ENCODE results near the gene PPEF2. TPM values are rescaled to one million over a fixed set of nuclear protein-coding genes. Genes with fewer than 3 reads are reported as not detected.

Gene PPEF2
- total RNA-seq, 1 donor from 2014 or later, result not detected

DNA sequence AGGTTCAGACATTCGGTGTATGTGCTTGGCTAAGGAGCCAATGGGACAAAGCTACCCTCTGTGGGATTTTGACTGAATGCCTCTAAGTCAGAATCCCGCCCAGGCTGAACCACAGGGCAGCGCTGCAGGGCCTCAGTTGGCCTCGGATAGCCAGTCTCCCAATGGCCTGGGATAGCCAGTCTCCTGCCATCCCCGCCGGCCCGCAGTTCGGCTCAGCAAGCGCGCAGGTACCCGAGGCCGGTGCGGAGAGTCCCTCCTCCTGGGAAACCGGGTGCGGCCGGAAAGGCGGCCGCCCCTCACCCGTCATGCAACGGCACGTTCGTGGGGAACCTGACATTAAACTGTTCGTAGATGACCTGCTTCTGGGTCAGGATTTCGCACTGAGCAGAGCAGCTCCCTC lies 16.1 kb downstream of the PPEF2 start:
- no peaks in the 10 kb centered on the region for H3K4me1 ChIP-seq
- intact Hi-C loops (cut with DNase I), result no loop called here
- no peaks in the 10 kb centered on the region for H3K9me3 ChIP-seq
- no peaks in the 10 kb centered on the region for H3K36me3 ChIP-seq
- TF ChIP-seq POLR2A (IDR thresholded peaks at IDR 0.05) (no peak), POLR2AphosphoS5 (IDR thresholded peaks at IDR 0.05; ENCODE audit: insufficient read depth in 1 of 2, low read depth in 1 of 2) (no peak)
- TF ChIP-seq, protein P1, sequence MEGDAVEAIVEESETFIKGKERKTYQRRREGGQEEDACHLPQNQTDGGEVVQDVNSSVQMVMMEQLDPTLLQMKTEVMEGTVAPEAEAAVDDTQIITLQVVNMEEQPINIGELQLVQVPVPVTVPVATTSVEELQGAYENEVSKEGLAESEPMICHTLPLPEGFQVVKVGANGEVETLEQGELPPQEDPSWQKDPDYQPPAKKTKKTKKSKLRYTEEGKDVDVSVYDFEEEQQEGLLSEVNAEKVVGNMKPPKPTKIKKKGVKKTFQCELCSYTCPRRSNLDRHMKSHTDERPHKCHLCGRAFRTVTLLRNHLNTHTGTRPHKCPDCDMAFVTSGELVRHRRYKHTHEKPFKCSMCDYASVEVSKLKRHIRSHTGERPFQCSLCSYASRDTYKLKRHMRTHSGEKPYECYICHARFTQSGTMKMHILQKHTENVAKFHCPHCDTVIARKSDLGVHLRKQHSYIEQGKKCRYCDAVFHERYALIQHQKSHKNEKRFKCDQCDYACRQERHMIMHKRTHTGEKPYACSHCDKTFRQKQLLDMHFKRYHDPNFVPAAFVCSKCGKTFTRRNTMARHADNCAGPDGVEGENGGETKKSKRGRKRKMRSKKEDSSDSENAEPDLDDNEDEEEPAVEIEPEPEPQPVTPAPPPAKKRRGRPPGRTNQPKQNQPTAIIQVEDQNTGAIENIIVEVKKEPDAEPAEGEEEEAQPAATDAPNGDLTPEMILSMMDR (IDR thresholded peaks at IDR 0.05), result no peak
- DNase-seq (ENCODE audit: extremely low spot score in 2 of 2), result no peak
- H3K4me3 ChIP-seq, result no peak overlapping the region
- no peaks in the 10 kb centered on the region for H3K27me3 ChIP-seq
- no peak overlapping the region for H3K27ac ChIP-seq

DNA sequence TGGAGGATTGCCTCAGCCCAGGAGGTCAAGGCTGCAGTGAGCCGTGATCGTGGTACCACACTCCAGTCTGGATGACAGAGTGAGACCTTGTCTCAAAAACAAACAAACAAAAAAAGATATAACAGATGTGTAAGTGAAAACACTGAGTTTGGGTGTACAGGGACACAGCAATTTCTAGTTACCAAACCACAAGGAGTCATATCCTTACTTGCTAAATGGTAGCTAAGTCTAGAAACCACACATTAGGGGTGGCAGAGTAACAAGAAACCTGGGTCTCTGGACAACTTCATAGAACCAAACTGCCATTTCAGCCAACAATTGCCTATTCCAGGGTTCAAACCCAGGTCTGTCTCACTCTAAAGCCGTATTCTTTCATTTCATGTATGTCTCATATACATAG lies 20.8 kb downstream of the PPEF2 start:
- intact Hi-C loops (cut with DNase I), result no loop called here
- DNase-seq (ENCODE audit: extremely low spot score in 2 of 2), result peak in 1 of 2 donors; percentile 20
- Histone ChIP-seq H3K27me3 (no peaks in the 10 kb centered on the region), H3K27ac (no peak overlapping the region), H3K36me3 (no peaks in the 10 kb centered on the region), H3K4me1 (no peaks in the 10 kb centered on the region), H3K4me3 (no peak overlapping the region), H3K9me3 (no peaks in the 10 kb centered on the region)
- TF ChIP-seq, protein P1 (IDR thresholded peaks at IDR 0.05), result no peak
- no peak for TF ChIP-seq POLR2AphosphoS5 (IDR thresholded peaks at IDR 0.05; ENCODE audit: insufficient read depth in 1 of 2, low read depth in 1 of 2)
- no peak for TF ChIP-seq POLR2A (IDR thresholded peaks at IDR 0.05)

DNA sequence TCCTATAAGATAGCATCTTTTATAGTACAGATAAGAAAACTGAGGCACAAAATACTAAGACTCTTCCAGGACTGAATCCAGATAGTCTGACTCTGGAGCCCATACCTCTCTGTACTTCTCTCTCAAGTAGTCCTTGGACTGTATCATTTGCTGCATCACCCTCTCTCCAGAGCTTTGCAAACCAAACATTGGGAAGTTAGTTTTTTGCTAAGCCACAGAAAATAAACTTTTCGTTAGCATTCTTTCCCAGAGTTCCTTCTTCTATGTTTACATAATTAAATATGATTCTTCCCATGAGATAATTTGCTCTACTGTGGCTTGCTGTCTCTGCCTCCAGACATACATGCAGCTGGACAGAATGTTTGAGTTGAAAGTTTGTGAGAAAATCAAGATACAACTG lies 22.0 kb downstream of the PPEF2 start:
- intact Hi-C loops (cut with DNase I), result no loop called here
- TF ChIP-seq POLR2AphosphoS5 (IDR thresholded peaks at IDR 0.05; ENCODE audit: insufficient read depth in 1 of 2, low read depth in 1 of 2) (no peak), POLR2A (IDR thresholded peaks at IDR 0.05) (no peak)
- TF ChIP-seq, protein P1 (IDR thresholded peaks at IDR 0.05), result no peak

DNA sequence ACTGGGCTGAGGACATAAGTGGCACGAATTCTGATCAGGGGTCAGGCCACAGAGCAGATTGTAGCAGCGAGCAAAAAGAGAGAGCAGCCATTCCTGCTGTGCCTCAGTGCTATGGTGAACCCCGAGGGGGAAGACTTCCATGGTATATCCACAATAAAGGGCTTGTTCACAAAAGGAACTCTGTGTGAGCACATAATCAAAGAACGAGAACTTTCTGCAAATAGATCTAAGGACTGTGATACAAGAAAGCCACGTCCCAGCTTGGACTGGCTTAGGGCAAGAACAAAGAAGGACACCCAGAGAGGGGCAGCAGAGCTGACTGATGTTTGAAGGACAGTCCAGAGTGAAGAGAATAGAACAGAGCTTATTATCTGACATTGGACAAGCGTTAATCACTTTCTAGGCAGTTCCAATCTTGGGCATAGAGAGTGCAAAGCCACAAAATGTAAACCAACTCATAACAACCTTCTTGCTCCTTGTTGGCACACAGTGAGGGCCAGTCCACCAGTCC lies 24.0 kb downstream of the PPEF2 start:
- no peaks in the 10 kb centered on the region for H3K36me3 ChIP-seq
- intact Hi-C loops (cut with DNase I), result no loop called here
- no peaks in the 10 kb centered on the region for H3K4me1 ChIP-seq
- no peak overlapping the region for H3K4me3 ChIP-seq
- H3K9me3 ChIP-seq, result no peaks in the 10 kb centered on the region
- H3K27me3 ChIP-seq, result no peaks in the 10 kb centered on the region
- no peak overlapping the region for H3K27ac ChIP-seq
- no peak for DNase-seq (ENCODE audit: extremely low spot score in 2 of 2)
- TF ChIP-seq POLR2AphosphoS5 (IDR thresholded peaks at IDR 0.05; ENCODE audit: insufficient read depth in 1 of 2, low read depth in 1 of 2) (no peak), POLR2A (IDR thresholded peaks at IDR 0.05) (no peak)
- TF ChIP-seq, protein P1 (IDR thresholded peaks at IDR 0.05), result no peak

More for the DNA sequence above, 22.0 kb downstream of the PPEF2 start:
- no peaks in the 10 kb centered on the region for H3K4me1 ChIP-seq
- DNase-seq (ENCODE audit: extremely low spot score in 2 of 2), result no peak
- H3K9me3 ChIP-seq, result no peaks in the 10 kb centered on the region
- no peak overlapping the region for H3K27ac ChIP-seq
- H3K27me3 ChIP-seq, result no peaks in the 10 kb centered on the region
- H3K36me3 ChIP-seq, result no peaks in the 10 kb centered on the region
- no peak overlapping the region for H3K4me3 ChIP-seq

DNA sequence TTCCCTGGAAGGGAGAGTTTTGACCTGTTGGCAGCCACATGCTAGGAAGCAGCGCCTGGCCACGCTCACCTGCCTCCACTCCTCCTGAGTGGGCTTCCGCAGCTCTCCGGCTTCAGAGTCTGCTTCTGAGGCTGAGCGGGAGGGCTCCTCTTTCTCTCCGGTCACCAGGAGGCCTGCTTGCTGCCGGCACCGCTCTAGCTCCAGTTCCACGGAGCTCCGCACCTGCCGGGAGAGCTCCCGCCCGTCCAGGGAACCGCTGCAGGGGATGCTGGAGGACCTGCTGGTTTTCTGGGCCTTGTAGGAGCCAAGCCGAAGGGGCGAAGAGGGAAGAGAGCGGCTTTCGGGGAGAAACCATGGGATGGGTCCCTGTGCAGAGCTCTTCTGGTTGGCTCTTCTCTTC lies 26.0 kb downstream of the PPEF2 start:
- intact Hi-C loops (cut with DNase I), result no loop called here
- Histone ChIP-seq H3K9me3 (no peaks in the 10 kb centered on the region), H3K27ac (no peak overlapping the region), H3K4me1 (no peaks in the 10 kb centered on the region), H3K36me3 (no peaks in the 10 kb centered on the region), H3K4me3 (no peak overlapping the region), H3K27me3 (no peaks in the 10 kb centered on the region)
- TF ChIP-seq POLR2AphosphoS5 (IDR thresholded peaks at IDR 0.05; ENCODE audit: insufficient read depth in 1 of 2, low read depth in 1 of 2) (no peak), POLR2A (IDR thresholded peaks at IDR 0.05) (no peak)
- TF ChIP-seq, protein P1 (IDR thresholded peaks at IDR 0.05), result no peak
- DNase-seq (ENCODE audit: extremely low spot score in 2 of 2), result no peak
